KOPT-K1 (cell line): ENCODE measurements around the gene RIOX2.
"Not testable (repeated sequence)": the region's sequence is repeated elsewhere in the genome, so short reads cannot be mapped to it uniquely, and the experiment has no call there.

Experiments
- H3K27ac ChIP-seq: fragments of 200-600 bp; sonication (generic); 2 replicates; pipeline ENCODE4 v1.5.1; 2016; ENCODE audit warnings: antibody characterized with exemption, mild to moderate bottlenecking, low read depth, low read length; ENCODE audit not compliant: poor library complexity, severe bottlenecking
- H3K36me3 ChIP-seq: fragments of 200-600 bp; sonication (generic); 2 replicates; pipeline ENCODE4 v1.5.1; 2017; ENCODE audit warnings: antibody characterized with exemption, mild to moderate bottlenecking, low read length, moderate library complexity; ENCODE audit not compliant: insufficient read depth
- H3K9me3 ChIP-seq: fragments of 200-600 bp; sonication (generic); 2 replicates; pipeline ENCODE4 v1.5.1; 2017; ENCODE audit warnings: antibody characterized with exemption, low read length, mild to moderate bottlenecking; ENCODE audit not compliant: insufficient read depth, poor library complexity, severe bottlenecking

The RIOX2 gene

GRCh38 chr3:97927704-97928103 is 44.5 kb downstream of the RIOX2 start:
- Histone ChIP-seq H3K27ac (no peak overlapping the region), H3K36me3 (no peaks in the 10 kb centered on the region), H3K9me3 (no peaks in the 10 kb centered on the region)

DNA sequence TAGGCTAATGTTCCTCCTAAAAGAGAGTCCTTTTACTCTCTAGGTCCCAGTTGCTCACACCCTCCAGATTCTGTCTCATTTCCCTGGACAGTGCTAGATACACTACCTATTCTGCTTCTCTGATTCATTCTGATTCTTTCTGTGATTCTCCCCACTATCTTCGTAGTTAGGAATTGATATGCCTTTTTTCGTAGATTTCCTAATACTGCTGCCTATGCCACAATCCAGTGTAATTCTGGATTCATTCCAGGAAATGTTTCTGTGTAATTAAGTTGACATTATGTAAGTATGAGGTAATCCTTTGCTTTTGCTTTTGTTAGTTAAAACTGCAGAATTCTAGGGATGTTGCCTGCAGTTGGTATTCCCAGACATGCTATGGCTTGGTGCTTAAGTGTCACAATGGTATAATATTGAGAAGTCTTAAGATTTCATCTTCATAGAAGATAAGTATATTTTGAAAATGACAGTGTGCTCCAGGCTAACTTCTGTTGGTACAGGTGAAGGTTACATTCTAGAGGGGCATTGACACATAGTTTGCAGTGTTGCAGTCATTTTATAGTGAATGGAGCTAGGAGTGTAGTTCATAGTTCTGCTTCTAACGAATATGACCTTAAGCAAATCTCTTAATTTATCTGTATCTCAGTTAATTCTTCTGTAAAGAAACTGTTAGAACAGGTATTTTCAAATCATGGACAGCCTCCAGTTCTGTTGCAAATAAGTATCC is 54.3 kb downstream of the RIOX2 start:
- Histone ChIP-seq H3K36me3 (no peaks in the 10 kb centered on the region), H3K27ac (no peak overlapping the region), H3K9me3 (no peaks in the 10 kb centered on the region)

DNA sequence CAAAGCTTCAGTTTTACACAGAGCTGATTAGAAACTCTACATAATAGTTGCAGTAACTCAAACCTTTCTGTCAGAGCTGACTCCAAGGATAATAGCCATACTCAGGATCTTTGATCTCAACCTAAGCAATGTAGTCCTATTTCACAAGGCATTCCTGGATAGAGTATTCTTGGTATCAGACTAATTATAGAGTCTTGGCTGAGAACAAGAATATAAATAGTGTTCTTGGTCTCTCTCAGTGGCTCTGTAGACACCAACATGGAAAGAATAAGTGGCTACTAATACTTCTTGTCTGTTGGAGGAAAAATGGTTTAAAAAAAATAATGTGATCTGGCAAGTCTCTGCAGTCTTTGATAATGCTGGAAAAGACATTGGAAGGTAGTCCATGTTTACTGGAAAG is 55.7 kb downstream of the RIOX2 start:
- H3K27ac ChIP-seq, result no peak overlapping the region
- H3K9me3 ChIP-seq, result no peaks in the 10 kb centered on the region
- no peaks in the 10 kb centered on the region for H3K36me3 ChIP-seq

DNA sequence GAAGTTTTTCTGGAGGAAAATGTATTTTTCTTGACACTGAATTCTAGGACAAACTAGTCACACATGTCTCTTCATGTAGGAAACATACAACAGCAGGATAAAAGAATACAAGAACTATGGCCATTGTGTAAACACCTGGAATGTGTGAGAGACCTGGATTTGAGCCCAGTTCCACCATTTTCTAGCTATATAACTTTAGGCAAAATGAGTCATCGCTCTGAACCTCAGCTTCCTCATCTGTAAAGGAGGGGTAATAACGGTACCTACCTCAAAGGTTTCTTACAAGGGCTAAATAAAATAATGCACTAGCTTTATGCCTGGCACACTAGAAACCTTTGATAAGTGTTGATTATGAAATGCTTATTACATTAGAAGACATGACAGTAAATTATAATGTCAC is 57.8 kb downstream of the RIOX2 start:
- Histone ChIP-seq H3K9me3 (no peaks in the 10 kb centered on the region), H3K27ac (no peak overlapping the region), H3K36me3 (no peaks in the 10 kb centered on the region)

DNA sequence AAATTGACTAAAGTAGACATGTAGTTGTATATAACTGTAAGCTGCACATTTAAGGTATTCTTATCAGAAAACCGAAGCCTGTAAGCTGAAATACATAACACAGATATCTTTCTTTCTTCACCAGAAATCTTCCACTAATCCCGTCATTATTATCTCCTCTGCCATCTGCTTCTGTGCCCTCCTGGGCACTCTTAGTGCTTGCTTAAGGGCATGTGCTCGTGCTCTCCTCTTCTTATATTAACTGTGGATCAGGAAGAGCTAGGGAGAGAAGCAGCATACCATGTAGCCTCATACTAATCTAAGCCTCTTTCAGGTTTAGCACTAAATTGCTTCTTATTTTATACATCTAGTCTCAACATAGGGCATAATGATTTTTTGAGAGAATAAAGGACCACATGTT is 60.8 kb downstream of the RIOX2 start:
- H3K36me3 ChIP-seq, result no peaks in the 10 kb centered on the region
- no peaks in the 10 kb centered on the region for H3K9me3 ChIP-seq
- H3K27ac ChIP-seq, result peak overlapping the region; percentile 44

DNA sequence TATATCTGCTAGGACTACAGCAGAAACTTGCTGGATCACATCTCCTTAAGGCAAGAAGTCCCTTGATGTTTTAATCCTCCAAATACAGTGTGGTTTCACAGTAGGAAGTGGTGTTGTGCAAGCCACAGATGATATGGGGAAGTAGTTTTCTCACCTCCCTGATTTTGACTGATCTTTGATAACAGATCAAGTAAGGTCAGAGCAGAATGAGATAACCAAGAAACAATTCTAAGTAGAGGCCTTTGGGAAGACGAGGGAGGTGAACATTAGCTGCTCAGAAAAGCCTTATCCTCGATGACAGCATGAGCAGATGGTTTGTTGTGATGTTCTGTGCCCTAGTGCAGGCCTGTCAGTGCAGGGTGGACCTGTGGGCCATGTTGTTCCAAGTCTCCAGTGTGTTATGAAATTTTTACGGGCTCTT is 61.3 kb downstream of the RIOX2 start:
- H3K9me3 ChIP-seq, result no peaks in the 10 kb centered on the region
- H3K36me3 ChIP-seq, result no peaks in the 10 kb centered on the region
- H3K27ac ChIP-seq, result peak overlapping the region; percentile 44

GRCh38 chr3:97910236-97910831 is 61.9 kb downstream of the RIOX2 start:
- peak overlapping the region; percentile 44 for H3K27ac ChIP-seq
- not testable (repeated sequence) for H3K9me3 ChIP-seq, H3K36me3 ChIP-seq

DNA sequence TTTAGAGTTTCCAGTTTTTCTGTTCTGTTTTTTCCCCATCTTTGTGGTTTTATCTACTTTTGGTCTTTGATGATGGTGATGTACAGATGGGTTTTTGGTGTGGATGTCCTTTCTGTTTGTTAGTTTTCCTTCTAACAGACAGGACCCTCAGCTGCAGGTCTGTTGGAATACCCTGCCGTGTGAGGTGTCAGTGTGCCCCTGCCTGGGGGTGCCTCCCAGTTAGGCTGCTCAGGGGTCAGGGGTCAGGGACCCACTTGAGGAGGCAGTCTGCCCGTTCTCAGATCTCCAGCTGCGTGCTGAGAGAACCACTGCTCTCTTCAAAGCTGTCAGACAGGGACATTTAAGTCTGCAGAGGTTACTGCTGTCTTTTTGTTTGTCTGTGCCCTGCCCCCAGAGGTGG is 62.4 kb downstream of the RIOX2 start:
- H3K9me3 ChIP-seq, H3K36me3 ChIP-seq: not testable (repeated sequence)
- H3K27ac ChIP-seq, result peak overlapping the region; percentile 44

GRCh38 chr3:97901313-97902248 is 70.7 kb downstream of the RIOX2 start:
- Histone ChIP-seq H3K9me3 (peaks cover 9% of the 10 kb centered on the region), H3K36me3 (no peaks in the 10 kb centered on the region), H3K27ac (no peak overlapping the region)

DNA sequence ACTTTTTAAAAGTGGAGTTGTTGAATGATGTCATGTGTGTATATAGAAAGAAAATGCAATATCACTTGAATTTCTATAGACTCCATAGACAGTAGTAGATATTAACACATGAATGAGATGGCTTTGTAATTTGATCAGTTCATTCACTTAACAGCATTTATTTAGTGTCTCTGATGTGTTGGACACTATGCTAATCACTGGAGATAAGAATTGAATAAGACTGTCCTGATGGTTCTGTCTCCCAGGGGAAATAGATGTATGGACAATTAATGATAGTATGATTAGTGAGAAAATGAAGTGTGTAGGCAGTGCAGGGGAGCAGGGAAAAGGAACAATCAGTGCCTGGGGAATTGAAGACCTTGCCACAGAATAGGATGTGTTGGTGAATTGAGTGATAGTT is 72.9 kb downstream of the RIOX2 start:
- Histone ChIP-seq H3K36me3 (no peaks in the 10 kb centered on the region), H3K27ac (no peak overlapping the region), H3K9me3 (peaks cover 7% of the 10 kb centered on the region)

DNA sequence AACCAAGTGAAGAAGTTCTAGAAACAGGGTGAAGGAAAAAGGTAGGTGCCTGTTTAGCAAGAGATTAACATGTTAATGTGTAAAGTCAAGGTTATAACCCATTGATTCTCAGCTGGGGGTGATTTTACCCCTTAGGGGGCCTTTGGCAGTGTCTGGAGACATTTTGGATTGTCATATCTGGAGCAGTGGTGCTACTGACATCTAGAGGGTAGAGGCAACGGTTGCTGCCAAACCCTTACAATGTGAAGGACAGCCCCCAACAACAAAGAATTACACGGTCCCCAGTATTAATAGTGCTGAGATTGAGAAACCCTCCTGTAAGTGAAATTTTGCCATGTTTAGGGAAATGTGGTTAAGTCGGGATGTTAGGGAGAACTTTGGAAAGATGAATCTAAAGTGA is 75.7 kb downstream of the RIOX2 start:
- Histone ChIP-seq H3K36me3 (no peaks in the 10 kb centered on the region), H3K9me3 (no peaks in the 10 kb centered on the region), H3K27ac (no peak overlapping the region)

DNA sequence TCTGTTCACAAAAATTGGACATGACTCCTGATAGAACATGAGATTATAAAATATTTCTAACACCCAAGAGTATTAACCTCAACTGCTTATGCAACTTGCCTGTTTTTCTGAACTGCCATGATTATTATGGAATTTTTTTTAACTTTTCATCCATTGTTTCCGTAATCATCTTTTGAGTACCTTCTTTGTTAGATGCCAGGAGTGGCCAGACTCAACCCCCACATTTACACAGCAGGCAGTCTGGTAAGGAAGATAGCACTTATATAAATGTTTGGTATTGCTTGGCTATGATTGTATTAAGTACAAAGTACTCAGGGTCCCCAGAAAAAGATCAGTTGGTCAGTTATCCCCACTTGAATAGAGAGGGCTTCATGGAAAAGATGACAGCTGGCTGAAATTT is 76.1 kb downstream of the RIOX2 start:
- no peaks in the 10 kb centered on the region for H3K9me3 ChIP-seq
- no peak overlapping the region for H3K27ac ChIP-seq
- no peaks in the 10 kb centered on the region for H3K36me3 ChIP-seq

DNA sequence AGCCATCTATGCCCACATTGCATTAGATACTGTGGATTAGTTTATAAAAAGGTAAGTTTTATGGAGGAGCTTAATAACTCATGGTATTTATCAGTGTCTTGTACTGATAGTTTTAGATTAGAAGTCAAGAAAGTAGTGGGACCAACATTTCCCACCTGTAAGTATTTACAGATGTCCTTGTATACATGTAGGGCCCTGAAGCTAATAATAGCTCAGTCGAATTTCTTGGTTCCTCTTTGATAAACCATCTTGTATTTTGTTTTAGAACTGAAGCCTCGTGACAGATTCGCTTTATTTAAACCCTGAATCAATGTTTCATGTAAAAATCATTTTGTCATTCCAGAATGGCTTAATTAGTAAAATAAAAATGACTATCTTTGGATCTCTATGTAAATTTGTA is 77.0 kb downstream of the RIOX2 start:
- H3K9me3 ChIP-seq, result no peaks in the 10 kb centered on the region
- H3K27ac ChIP-seq, result no peak overlapping the region
- no peaks in the 10 kb centered on the region for H3K36me3 ChIP-seq

DNA sequence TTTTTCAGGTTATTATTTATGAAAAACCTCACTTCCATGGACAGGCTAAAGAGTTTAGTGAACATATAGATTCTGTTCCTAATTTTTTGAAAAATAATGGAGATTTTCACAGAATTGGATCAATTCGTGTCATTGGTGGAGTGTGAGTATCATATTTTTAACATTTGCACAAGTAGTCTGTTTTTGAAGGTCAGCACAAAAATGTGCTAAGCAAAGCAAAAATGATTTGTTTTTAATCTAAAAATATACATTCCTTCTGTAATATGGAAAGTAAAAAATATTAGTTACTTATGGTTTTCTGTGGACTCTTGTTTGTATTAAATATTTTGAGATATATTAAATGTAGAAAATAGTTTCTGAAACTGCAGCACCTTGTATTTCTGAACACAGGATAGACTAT is 79.4 kb downstream of the RIOX2 start:
- Histone ChIP-seq H3K36me3 (no peaks in the 10 kb centered on the region), H3K27ac (no peak overlapping the region), H3K9me3 (no peaks in the 10 kb centered on the region)
